SK-N-DZ (cell line): ENCODE results near the gene EPC2.
"Not testable (repeated sequence)": the region's sequence is repeated elsewhere in the genome, so short reads cannot be mapped to it uniquely, and the experiment has no call there.

Experiments used
- DNase-seq: peaks from one replicate; pipeline ENCODE4 v3.0.0-alpha.2; 2015; ENCODE audit warnings: low spot score

The EPC2 gene

GRCh38 chr2:148674063-148675020 lies 29.8 kb downstream of the EPC2 start:
- DNase-seq: peak; percentile 10

GRCh38 chr2:148675708-148676107 lies 31.2 kb downstream of the EPC2 start:
- DNase-seq: no peak

GRCh38 chr2:148678302-148679179 lies 34.0 kb downstream of the EPC2 start:
- not testable (repeated sequence) for DNase-seq

- DNase-seq: no peak
These were observed 35.9 kb downstream of the EPC2 start for GRCh38 chr2:148680462-148680861.

- no peak for DNase-seq
These were observed 36.9 kb downstream of the EPC2 start for GRCh38 chr2:148681443-148681842.

GRCh38 chr2:148681862-148682261 lies 37.3 kb downstream of the EPC2 start:
- not testable (repeated sequence) for DNase-seq

GRCh38 chr2:148684507-148684906 lies 40.0 kb downstream of the EPC2 start:
- DNase-seq: no peak

- no peak for DNase-seq
These were observed 43.0 kb downstream of the EPC2 start for GRCh38 chr2:148687543-148687942.

GRCh38 chr2:148688011-148688410 lies 43.5 kb downstream of the EPC2 start:
- not testable (repeated sequence) for DNase-seq

GRCh38 chr2:148696985-148697384 lies 52.4 kb downstream of the EPC2 start:
- DNase-seq: no peak

GRCh38 chr2:148699830-148700229 lies 55.3 kb downstream of the EPC2 start:
- DNase-seq: no peak

- DNase-seq: no peak
These were observed 56.5 kb downstream of the EPC2 start for GRCh38 chr2:148701039-148701438.

- no peak for DNase-seq
These were observed 57.3 kb downstream of the EPC2 start for GRCh38 chr2:148701877-148702276.

- no peak for DNase-seq
These were observed 57.9 kb downstream of the EPC2 start for GRCh38 chr2:148702475-148702874.

GRCh38 chr2:148704247-148704646 lies 59.7 kb downstream of the EPC2 start:
- DNase-seq: no peak

- no peak for DNase-seq
These were observed 71.9 kb downstream of the EPC2 start for GRCh38 chr2:148716378-148716920.

GRCh38 chr2:148718039-148718438 lies 73.5 kb downstream of the EPC2 start:
- no peak for DNase-seq

- no peak for DNase-seq
These were observed 74.7 kb downstream of the EPC2 start for GRCh38 chr2:148719195-148719749.

- no peak for DNase-seq
These were observed 75.4 kb downstream of the EPC2 start for GRCh38 chr2:148719941-148720436.

GRCh38 chr2:148720501-148721001 lies 76.0 kb downstream of the EPC2 start:
- DNase-seq: peak; percentile 2

- no peak for DNase-seq
These were observed 77.0 kb downstream of the EPC2 start for GRCh38 chr2:148721520-148721931.
